Activated naive CD4-positive, alpha-beta T cell treated with anti-CD3 and anti-CD28 coated beads, Interleukin-2, amount 50 U/mL, for 24 hours (primary cell): Measurements from ENCODE around the gene HOMER3.
A peak's percentile ranks its signal among the peaks of the same experiment; 100 is the strongest.
"Not testable (repeated sequence)": the region's sequence is repeated elsewhere in the genome, so short reads cannot be mapped to it uniquely, and the experiment has no call there.

ENCODE experiments used
- H3K27ac Mint-ChIP-seq: one replicate; pipeline ENCODE4 v1.8.0; 2021; ENCODE audit warnings: mild to moderate bottlenecking, mixed read lengths
- H3K27me3 Mint-ChIP-seq: one replicate; pipeline ENCODE4 v1.8.0; 2021; ENCODE audit warnings: mixed read lengths
- H3K36me3 Mint-ChIP-seq: one replicate; pipeline ENCODE4 v1.8.0; 2021; ENCODE audit warnings: mixed read lengths
- H3K4me1 Mint-ChIP-seq: one replicate; pipeline ENCODE4 v1.8.0; 2021; ENCODE audit warnings: mixed read lengths
- H3K4me3 Mint-ChIP-seq: one replicate; pipeline ENCODE4 v1.8.0; 2021; ENCODE audit warnings: mild to moderate bottlenecking, mixed read lengths
- H3K9me3 Mint-ChIP-seq: one replicate; pipeline ENCODE4 v1.8.0; 2021; ENCODE audit warnings: mixed read lengths

The HOMER3 gene

GRCh38 chr19:18902519-18902918, 38.5 kb downstream of the HOMER3 start:
- H3K27me3 Mint-ChIP-seq, H3K36me3 Mint-ChIP-seq, H3K27ac Mint-ChIP-seq: not testable (repeated sequence)

GRCh38 chr19:18901491-18901890, 39.5 kb downstream of the HOMER3 start:
- Mint-ChIP-seq H3K27me3 (peaks cover 9% of the 10 kb centered on the region), H3K9me3 (no peaks in the 10 kb centered on the region), H3K27ac (no peak overlapping the region), H3K4me3 (no peak overlapping the region), H3K36me3 (peaks cover 6% of the 10 kb centered on the region), H3K4me1 (peaks cover 7% of the 10 kb centered on the region)

More at GRCh38 chr19:18902519-18902918, 38.5 kb downstream of the HOMER3 start:
- H3K9me3 Mint-ChIP-seq, H3K4me3 Mint-ChIP-seq, H3K4me1 Mint-ChIP-seq: not testable (repeated sequence)

GRCh38 chr19:18900700-18901481, 40.1 kb downstream of the HOMER3 start:
- H3K27me3 Mint-ChIP-seq, result peaks cover 11% of the 10 kb centered on the region
- H3K27ac Mint-ChIP-seq, result no peak overlapping the region
- peaks cover 9% of the 10 kb centered on the region for H3K4me1 Mint-ChIP-seq
- H3K9me3 Mint-ChIP-seq, result no peaks in the 10 kb centered on the region
- H3K36me3 Mint-ChIP-seq, result peaks cover 3% of the 10 kb centered on the region
- no peak overlapping the region for H3K4me3 Mint-ChIP-seq

- Mint-ChIP-seq H3K36me3 (no peaks in the 10 kb centered on the region), H3K4me1 (peaks cover 9% of the 10 kb centered on the region), H3K4me3 (no peak overlapping the region), H3K9me3 (no peaks in the 10 kb centered on the region), H3K27me3 (peaks cover 11% of the 10 kb centered on the region), H3K27ac (no peak overlapping the region)
Observed at GRCh38 chr19:18899624-18900560, 41.1 kb downstream of the HOMER3 start.

- H3K36me3 Mint-ChIP-seq, result no peaks in the 10 kb centered on the region
- no peaks in the 10 kb centered on the region for H3K9me3 Mint-ChIP-seq
- H3K4me1 Mint-ChIP-seq, result peaks cover 9% of the 10 kb centered on the region
- no peak overlapping the region for H3K4me3 Mint-ChIP-seq
- H3K27ac Mint-ChIP-seq, result no peak overlapping the region
- H3K27me3 Mint-ChIP-seq, result peaks cover 12% of the 10 kb centered on the region
Observed at GRCh38 chr19:18898607-18899408, 42.2 kb downstream of the HOMER3 start.

- H3K36me3 Mint-ChIP-seq, result no peaks in the 10 kb centered on the region
- peaks cover 14% of the 10 kb centered on the region for H3K27me3 Mint-ChIP-seq
- H3K4me3 Mint-ChIP-seq, result no peak overlapping the region
- H3K9me3 Mint-ChIP-seq, result no peaks in the 10 kb centered on the region
- H3K27ac Mint-ChIP-seq, result no peak overlapping the region
- peaks cover 9% of the 10 kb centered on the region for H3K4me1 Mint-ChIP-seq
Observed at GRCh38 chr19:18898081-18898606, 42.9 kb downstream of the HOMER3 start.

GRCh38 chr19:18897094-18898029, 43.7 kb downstream of the HOMER3 start:
- Mint-ChIP-seq H3K27me3 (peaks cover 14% of the 10 kb centered on the region), H3K9me3 (no peaks in the 10 kb centered on the region), H3K4me3 (peak overlapping the region; percentile 83), H3K4me1 (peaks cover 9% of the 10 kb centered on the region), H3K36me3 (no peaks in the 10 kb centered on the region), H3K27ac (no peak overlapping the region)

GRCh38 chr19:18896421-18896841, 44.6 kb downstream of the HOMER3 start:
- H3K27ac Mint-ChIP-seq, result no peak overlapping the region
- H3K9me3 Mint-ChIP-seq, result no peaks in the 10 kb centered on the region
- H3K4me1 Mint-ChIP-seq, result peaks cover 9% of the 10 kb centered on the region
- H3K27me3 Mint-ChIP-seq, result peaks cover 14% of the 10 kb centered on the region
- no peaks in the 10 kb centered on the region for H3K36me3 Mint-ChIP-seq
- H3K4me3 Mint-ChIP-seq, result peak overlapping the region; percentile 83

- Mint-ChIP-seq H3K9me3 (no peaks in the 10 kb centered on the region), H3K36me3 (no peaks in the 10 kb centered on the region), H3K27me3 (peaks cover 14% of the 10 kb centered on the region), H3K4me3 (peak within 1 kb of the TSS; percentile 83), H3K4me1 (peaks cover 9% of the 10 kb centered on the region), H3K27ac (no peak within 1 kb of the TSS)
Observed at GRCh38 chr19:18895824-18896341, 45.1 kb downstream of the HOMER3 start, which contains the start of gene CERS1. TSS of gene CERS1 (minus strand) at chr19:18896158. CDS start at chr19:18896072, 86 bp downstream.

- no peaks in the 10 kb centered on the region for H3K9me3 Mint-ChIP-seq
Observed at GRCh38 chr19:18895038-18895823, 45.8 kb downstream of the HOMER3 start.

GRCh38 chr19:18894254-18895037, 46.6 kb downstream of the HOMER3 start:
- H3K36me3 Mint-ChIP-seq, result no peaks in the 10 kb centered on the region
- H3K4me1 Mint-ChIP-seq, result peaks cover 9% of the 10 kb centered on the region
- no peaks in the 10 kb centered on the region for H3K9me3 Mint-ChIP-seq
- no peak overlapping the region for H3K4me3 Mint-ChIP-seq
- H3K27me3 Mint-ChIP-seq, result peaks cover 14% of the 10 kb centered on the region
- no peak overlapping the region for H3K27ac Mint-ChIP-seq

More at GRCh38 chr19:18895038-18895823, 45.8 kb downstream of the HOMER3 start:
- H3K36me3 Mint-ChIP-seq, result no peaks in the 10 kb centered on the region
- H3K27ac Mint-ChIP-seq, result no peak overlapping the region
- H3K4me1 Mint-ChIP-seq, result peaks cover 9% of the 10 kb centered on the region
- H3K27me3 Mint-ChIP-seq, result peaks cover 14% of the 10 kb centered on the region
- H3K4me3 Mint-ChIP-seq, result peak overlapping the region; percentile 7

- no peaks in the 10 kb centered on the region for H3K36me3 Mint-ChIP-seq
- H3K27ac Mint-ChIP-seq, result no peak overlapping the region
- H3K27me3 Mint-ChIP-seq, result peaks cover 14% of the 10 kb centered on the region
- peak overlapping the region; percentile 23 for H3K4me3 Mint-ChIP-seq
- H3K9me3 Mint-ChIP-seq, result no peaks in the 10 kb centered on the region
- peaks cover 9% of the 10 kb centered on the region for H3K4me1 Mint-ChIP-seq
Observed at GRCh38 chr19:18893587-18894253, 47.3 kb downstream of the HOMER3 start.
